ENCODE results near the gene OXCT1. TPM values are rescaled to one million over a fixed set of nuclear protein-coding genes. Genes with fewer than 3 reads are reported as not detected.

The OXCT1 gene
- total RNA-seq, 1 experiment from 2014 or later: 14.2 TPM

DNA sequence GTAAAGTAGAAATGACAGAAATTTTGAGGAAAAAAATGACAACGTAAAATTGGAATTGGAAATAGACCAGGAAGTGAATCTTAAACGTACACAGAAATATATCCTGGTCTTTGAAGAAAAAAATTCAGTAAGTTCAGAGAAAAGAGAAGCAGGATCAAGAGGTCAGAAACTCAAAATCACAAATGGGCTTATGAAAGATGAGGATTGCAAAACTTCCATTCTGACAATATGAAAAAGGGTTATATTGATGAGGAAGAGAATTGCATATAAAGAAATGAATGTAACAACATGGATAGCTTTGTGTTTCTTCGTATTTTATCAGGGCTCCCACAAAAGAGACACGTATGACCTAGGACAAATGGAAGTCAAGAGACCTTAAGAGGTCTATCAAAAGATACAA lies 58.1 kb downstream of the OXCT1 start:
- Mint-ChIP-seq H3K27ac (ENCODE audit: unreplicated experiment) (no peak overlapping the region), H3K4me3 (ENCODE audit: low read depth, unreplicated experiment) (no peak overlapping the region), H3K9me3 (ENCODE audit: low read depth, unreplicated experiment) (no peaks in the 10 kb centered on the region), H3K36me3 (ENCODE audit: insufficient read depth, unreplicated experiment) (no peaks in the 10 kb centered on the region), H3K27me3 (ENCODE audit: unreplicated experiment) (no peaks in the 10 kb centered on the region), H3K4me1 (ENCODE audit: low read depth, unreplicated experiment) (no peaks in the 10 kb centered on the region)
- DNase-seq: no peak
- CTCF ChIA-PET: no interaction called here
- BruUV-seq (replicated peaks): no TSS peak
- TF ChIP-seq, protein P1, sequence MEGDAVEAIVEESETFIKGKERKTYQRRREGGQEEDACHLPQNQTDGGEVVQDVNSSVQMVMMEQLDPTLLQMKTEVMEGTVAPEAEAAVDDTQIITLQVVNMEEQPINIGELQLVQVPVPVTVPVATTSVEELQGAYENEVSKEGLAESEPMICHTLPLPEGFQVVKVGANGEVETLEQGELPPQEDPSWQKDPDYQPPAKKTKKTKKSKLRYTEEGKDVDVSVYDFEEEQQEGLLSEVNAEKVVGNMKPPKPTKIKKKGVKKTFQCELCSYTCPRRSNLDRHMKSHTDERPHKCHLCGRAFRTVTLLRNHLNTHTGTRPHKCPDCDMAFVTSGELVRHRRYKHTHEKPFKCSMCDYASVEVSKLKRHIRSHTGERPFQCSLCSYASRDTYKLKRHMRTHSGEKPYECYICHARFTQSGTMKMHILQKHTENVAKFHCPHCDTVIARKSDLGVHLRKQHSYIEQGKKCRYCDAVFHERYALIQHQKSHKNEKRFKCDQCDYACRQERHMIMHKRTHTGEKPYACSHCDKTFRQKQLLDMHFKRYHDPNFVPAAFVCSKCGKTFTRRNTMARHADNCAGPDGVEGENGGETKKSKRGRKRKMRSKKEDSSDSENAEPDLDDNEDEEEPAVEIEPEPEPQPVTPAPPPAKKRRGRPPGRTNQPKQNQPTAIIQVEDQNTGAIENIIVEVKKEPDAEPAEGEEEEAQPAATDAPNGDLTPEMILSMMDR (IDR thresholded peaks at IDR 0.05; ENCODE audit: unreplicated experiment): no peak
- intact Hi-C loops (cut with micrococcal nuclease; ENCODE audit: unreplicated experiment): no loop called here

GRCh38 chr5:41809128-41809527 lies 61.1 kb downstream of the OXCT1 start:
- Mint-ChIP-seq H3K27ac (ENCODE audit: unreplicated experiment) (no peak overlapping the region), H3K4me1 (ENCODE audit: low read depth, unreplicated experiment) (no peaks in the 10 kb centered on the region), H3K36me3 (ENCODE audit: insufficient read depth, unreplicated experiment) (no peaks in the 10 kb centered on the region), H3K9me3 (ENCODE audit: low read depth, unreplicated experiment) (no peaks in the 10 kb centered on the region), H3K27me3 (ENCODE audit: unreplicated experiment) (no peaks in the 10 kb centered on the region), H3K4me3 (ENCODE audit: low read depth, unreplicated experiment) (no peak overlapping the region)
- BruUV-seq (replicated peaks): no TSS peak
- intact Hi-C loops (cut with micrococcal nuclease; ENCODE audit: unreplicated experiment): no loop called here
- TF ChIP-seq, protein P1 (IDR thresholded peaks at IDR 0.05; ENCODE audit: unreplicated experiment): no peak
- DNase-seq: no peak
- CTCF ChIA-PET: no interaction called here

DNA sequence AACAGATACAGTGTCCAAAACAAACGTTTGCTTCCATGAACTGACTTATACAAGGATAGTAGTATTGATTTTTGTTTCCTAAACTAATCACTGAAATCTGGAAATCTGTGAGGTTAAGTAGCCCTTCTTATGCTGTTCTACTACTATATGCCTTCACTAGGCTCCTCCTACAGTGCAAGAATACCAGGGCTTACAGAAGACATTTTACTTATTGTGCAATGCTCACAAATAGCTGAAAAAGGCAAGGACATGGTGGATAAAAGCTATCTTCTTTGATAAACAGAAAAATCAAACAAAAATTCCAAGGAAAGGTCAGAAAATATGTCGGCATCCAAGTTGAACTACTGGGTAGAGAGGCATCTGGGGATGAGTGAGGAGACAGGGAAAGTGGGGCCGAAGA lies 61.9 kb downstream of the OXCT1 start:
- no peaks in the 10 kb centered on the region for H3K36me3 Mint-ChIP-seq (ENCODE audit: insufficient read depth, unreplicated experiment)
- H3K9me3 Mint-ChIP-seq (ENCODE audit: low read depth, unreplicated experiment): no peaks in the 10 kb centered on the region
- H3K27me3 Mint-ChIP-seq (ENCODE audit: unreplicated experiment): no peaks in the 10 kb centered on the region
- no peaks in the 10 kb centered on the region for H3K4me1 Mint-ChIP-seq (ENCODE audit: low read depth, unreplicated experiment)
- no peak overlapping the region for H3K27ac Mint-ChIP-seq (ENCODE audit: unreplicated experiment)
- no peak overlapping the region for H3K4me3 Mint-ChIP-seq (ENCODE audit: low read depth, unreplicated experiment)
- TF ChIP-seq, protein P1 (IDR thresholded peaks at IDR 0.05; ENCODE audit: unreplicated experiment): no peak
- CTCF ChIA-PET: interaction anchor here (0.9 kb wide), 1 partner anchor 14 kb away, joined by 3 read pairs; no protein-coding TSS in a partner anchor
- no peak for DNase-seq
- intact Hi-C loops (cut with micrococcal nuclease; ENCODE audit: unreplicated experiment): no loop called here
- BruUV-seq (replicated peaks): no TSS peak

DNA sequence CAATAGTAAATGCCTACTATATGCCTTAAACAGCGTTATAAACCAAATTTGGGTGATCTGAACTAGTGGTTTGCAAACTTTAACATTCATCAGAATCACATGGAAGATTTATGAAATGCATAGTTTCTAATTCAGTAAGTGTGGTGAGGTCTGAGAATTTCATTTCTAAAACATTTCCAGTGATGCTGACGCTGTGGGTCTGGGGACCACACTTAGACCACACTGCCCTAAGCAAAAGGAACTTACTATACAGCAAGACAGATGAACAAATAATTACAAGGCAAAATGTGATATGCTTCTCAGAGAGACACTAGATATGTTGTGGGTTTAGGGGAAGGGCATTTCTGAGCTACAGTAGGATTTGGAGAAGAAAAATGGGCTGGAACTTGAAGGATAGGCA lies 72.6 kb downstream of the OXCT1 start:
- intact Hi-C loops (cut with micrococcal nuclease; ENCODE audit: unreplicated experiment): no loop called here
- TF ChIP-seq, protein P1 (IDR thresholded peaks at IDR 0.05; ENCODE audit: unreplicated experiment): no peak
- no peak for DNase-seq
- no TSS peak for BruUV-seq (replicated peaks)
- Mint-ChIP-seq H3K4me1 (ENCODE audit: low read depth, unreplicated experiment) (peaks cover 20% of the 10 kb centered on the region), H3K27ac (ENCODE audit: unreplicated experiment) (no peak overlapping the region), H3K27me3 (ENCODE audit: unreplicated experiment) (no peaks in the 10 kb centered on the region), H3K36me3 (ENCODE audit: insufficient read depth, unreplicated experiment) (no peaks in the 10 kb centered on the region), H3K9me3 (ENCODE audit: low read depth, unreplicated experiment) (no peaks in the 10 kb centered on the region), H3K4me3 (ENCODE audit: low read depth, unreplicated experiment) (no peak overlapping the region)
- CTCF ChIA-PET: no interaction called here

All from Calu3 (cell line).